Skeletal muscle satellite cell (primary cell): ENCODE measurements around the gene SDK1.
"Not testable (repeated sequence)": the region's sequence is repeated elsewhere in the genome, so short reads cannot be mapped to it uniquely, and the experiment has no call there.

Experiments used
- H3K27me3 ChIP-seq: 2 replicates; pipeline ENCODE4 v1.7.0; 2013; ENCODE audit warnings: low read length; ENCODE audit not compliant: control insufficient read depth, insufficient read depth
- H3K36me3 ChIP-seq: 2 replicates; pipeline ENCODE4 v1.7.0; 2013; ENCODE audit warnings: mild to moderate bottlenecking, control low read depth, low read length; ENCODE audit not compliant: insufficient read depth
- H3K4me1 ChIP-seq: 2 replicates; pipeline ENCODE4 v1.7.0; 2013; ENCODE audit warnings: low read length; ENCODE audit not compliant: control insufficient read depth, insufficient read depth
- H3K4me2 ChIP-seq: 2 replicates; pipeline ENCODE4 v1.7.0; 2013; ENCODE audit warnings: mild to moderate bottlenecking, low read length
- H3K4me3 ChIP-seq: 2 replicates; pipeline ENCODE4 v1.7.0; 2013; ENCODE audit warnings: low read length
- H3K9ac ChIP-seq: 2 replicates; pipeline ENCODE4 v1.7.0; 2013; ENCODE audit warnings: mild to moderate bottlenecking, low read depth, low read length, moderate library complexity
- H3K9me3 ChIP-seq: replicated peaks from 2 replicates; pipeline ENCODE4 v1.7.0; 2013; ENCODE audit warnings: mild to moderate bottlenecking, control low read depth, low read length

Gene SDK1

DNA sequence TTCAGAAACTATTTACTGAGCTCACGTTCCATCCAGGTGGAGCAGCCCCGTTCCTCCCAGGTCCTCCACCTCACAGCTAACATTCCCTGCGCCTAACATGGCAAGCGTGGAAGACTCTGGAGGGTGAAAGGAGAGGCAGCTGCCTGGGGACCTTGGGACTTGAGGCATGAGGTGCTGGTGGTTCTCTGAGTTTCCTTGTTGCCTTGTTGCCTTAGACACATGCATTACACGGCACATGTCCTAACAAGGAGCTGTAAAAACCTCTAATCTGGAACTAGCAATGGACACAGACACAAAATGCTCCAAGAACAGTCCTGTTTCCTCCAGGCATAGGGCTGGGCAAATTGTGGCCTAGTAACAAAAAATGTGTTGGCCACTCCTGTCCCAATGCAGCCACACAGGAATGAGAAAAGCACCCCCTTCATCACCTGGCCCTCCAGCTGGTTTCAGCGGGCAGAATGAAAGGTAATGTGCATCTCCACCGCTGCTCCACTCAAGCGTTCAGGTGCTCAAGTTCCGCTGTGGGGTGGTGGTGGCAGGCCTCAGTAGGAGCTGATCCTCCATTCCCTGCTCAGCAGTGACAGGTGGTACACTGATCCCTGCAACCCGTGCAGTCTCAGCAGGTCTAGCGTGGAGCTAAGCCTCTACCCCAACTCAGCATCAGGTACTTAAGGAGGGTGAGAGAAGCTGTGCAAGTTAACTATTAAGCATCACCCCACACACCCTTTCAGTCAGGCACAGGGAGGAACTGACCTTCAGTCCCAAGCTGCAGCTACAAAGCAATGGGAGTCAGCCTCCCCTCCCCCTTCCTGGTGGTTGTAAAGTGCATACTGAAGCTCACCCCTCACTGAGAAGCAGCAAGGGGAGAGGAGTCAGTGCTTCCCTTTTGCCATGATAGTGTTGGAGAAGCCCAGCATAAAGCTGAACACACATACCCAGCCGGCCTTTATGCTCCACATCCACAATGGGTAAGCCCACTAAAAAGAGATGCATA, 382.8 kb downstream of the SDK1 start:
- H3K4me1 ChIP-seq: no peaks in the 10 kb centered on the region
- H3K9ac ChIP-seq: no peak overlapping the region
- no peaks in the 10 kb centered on the region for H3K9me3 ChIP-seq
- no peaks in the 10 kb centered on the region for H3K27me3 ChIP-seq
- no peak overlapping the region for H3K4me2 ChIP-seq
- H3K4me3 ChIP-seq: no peak overlapping the region
- H3K36me3 ChIP-seq: no peaks in the 10 kb centered on the region

DNA sequence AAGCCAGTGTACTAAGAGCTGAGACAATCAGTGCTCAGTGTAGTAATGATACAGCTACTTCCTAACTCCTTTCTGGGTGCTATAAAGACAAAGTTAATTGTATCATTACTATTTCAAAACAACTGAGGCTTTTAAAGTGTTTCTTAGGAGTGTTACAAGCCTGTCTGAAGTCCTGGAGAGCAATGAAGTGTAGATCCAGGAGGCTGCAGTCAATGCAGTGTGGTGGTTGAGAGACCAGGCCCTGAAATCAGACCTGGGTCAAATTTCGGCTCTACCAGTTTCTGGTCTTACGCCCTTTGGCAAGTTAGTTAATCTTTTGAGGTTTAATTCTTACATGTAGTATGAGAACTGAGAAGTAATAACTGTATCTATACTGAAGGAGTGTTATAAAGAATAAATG, 387.0 kb downstream of the SDK1 start:
- no peaks in the 10 kb centered on the region for H3K36me3 ChIP-seq
- no peak overlapping the region for H3K9ac ChIP-seq
- no peaks in the 10 kb centered on the region for H3K9me3 ChIP-seq
- no peaks in the 10 kb centered on the region for H3K4me1 ChIP-seq
- H3K4me2 ChIP-seq: no peak overlapping the region
- H3K4me3 ChIP-seq: no peak overlapping the region
- H3K27me3 ChIP-seq: no peaks in the 10 kb centered on the region

DNA sequence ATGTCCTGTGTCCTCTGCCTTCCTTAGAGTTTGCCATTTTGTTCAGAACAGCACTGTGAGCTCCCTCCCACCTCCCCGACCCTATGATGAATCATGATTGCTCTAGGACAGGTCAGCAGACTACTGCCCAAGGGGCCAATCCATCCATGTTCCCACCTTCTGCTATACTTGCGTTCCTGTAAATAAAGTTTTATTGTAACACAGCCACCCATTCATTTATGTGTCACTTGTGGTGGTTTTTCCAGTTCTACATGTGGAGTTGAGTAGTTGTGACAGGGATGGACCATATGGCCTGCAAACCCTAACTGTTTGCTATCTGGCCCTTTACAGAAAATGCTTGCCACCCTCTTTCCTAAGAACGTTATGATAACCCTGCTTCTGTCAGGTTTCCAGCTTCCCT, 387.8 kb downstream of the SDK1 start:
- Histone ChIP-seq H3K4me2 (no peak overlapping the region), H3K27me3 (no peaks in the 10 kb centered on the region), H3K9me3 (no peaks in the 10 kb centered on the region), H3K36me3 (no peaks in the 10 kb centered on the region), H3K9ac (no peak overlapping the region), H3K4me1 (no peaks in the 10 kb centered on the region), H3K4me3 (no peak overlapping the region)

DNA sequence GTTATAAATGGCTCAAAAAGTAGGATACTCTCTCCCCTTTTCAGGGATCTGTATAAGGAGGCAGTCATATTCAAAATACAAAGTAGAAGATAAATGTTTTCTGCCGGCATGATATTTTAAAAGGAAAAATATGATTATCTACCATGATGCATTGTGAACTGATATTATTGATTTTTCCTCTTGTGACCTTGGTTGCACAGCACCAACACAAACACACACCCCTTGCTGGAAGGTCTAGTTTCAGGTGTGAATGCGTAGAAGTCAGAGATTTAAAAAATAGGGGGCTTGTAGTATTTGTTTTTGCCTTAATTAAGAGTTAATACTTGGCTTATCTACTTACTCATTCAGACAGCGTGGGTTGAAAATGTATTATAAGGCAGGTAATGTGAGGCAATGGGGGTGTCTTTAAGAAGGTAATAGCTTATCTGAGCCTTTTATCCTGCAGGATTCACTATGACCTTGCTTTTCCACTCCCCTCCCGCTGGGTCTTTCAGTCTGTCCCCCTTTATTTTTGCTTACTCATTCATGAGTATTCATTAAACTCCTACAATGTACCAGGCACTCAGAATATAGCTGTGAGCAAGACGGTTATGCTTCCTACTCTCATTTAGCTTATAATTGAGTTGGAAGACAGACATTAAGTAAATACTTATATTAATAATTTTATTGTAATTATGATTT, 390.6 kb downstream of the SDK1 start:
- Histone ChIP-seq H3K9me3 (no peaks in the 10 kb centered on the region), H3K4me2 (no peak overlapping the region), H3K9ac (no peak overlapping the region), H3K4me3 (no peak overlapping the region), H3K27me3 (no peaks in the 10 kb centered on the region), H3K4me1 (no peaks in the 10 kb centered on the region), H3K36me3 (no peaks in the 10 kb centered on the region)

DNA sequence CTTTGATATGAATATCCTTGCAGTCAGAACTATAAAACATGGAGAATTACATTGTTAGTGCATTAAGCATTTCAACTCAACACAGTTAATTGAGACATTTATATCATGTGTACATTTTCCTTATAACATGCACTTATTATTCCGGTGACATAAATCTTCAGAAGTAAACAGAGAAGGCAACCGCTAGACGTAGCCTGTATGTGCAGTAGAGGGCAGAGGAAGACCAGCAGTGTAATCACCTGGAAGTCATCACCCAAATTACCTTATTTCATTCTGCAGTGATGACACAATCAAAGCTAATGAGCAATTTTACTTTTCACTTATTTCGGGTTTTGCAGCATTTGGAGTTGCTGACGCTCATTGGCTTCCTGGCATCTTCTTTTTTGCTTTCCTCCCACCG, 394.6 kb downstream of the SDK1 start:
- no peak overlapping the region for H3K4me3 ChIP-seq

DNA sequence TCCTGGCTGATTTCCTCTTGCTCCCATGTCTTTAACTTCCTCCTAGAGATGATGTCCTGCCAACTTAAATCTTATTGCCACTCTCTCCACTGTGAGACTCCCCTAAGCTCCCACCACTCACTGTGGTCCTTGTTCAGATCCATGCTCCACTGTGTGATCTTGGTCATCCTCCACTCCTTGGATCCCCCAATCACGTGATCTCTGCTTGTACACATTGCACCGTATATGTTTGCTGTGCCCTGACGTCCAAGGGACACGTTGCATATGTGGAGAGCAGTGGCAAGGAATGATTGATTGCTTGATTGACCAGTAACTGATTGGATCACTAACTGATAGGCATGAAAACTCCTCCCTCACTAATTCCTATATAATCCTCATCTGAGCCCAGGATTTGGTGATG, 395.1 kb downstream of the SDK1 start:
- no peak overlapping the region for H3K9ac ChIP-seq
- no peaks in the 10 kb centered on the region for H3K36me3 ChIP-seq
- no peaks in the 10 kb centered on the region for H3K27me3 ChIP-seq
- no peak overlapping the region for H3K4me3 ChIP-seq
- no peak overlapping the region for H3K4me2 ChIP-seq
- H3K9me3 ChIP-seq: no peaks in the 10 kb centered on the region
- no peaks in the 10 kb centered on the region for H3K4me1 ChIP-seq

More for the DNA sequence above, 394.6 kb downstream of the SDK1 start:
- no peaks in the 10 kb centered on the region for H3K9me3 ChIP-seq
- no peaks in the 10 kb centered on the region for H3K27me3 ChIP-seq
- H3K36me3 ChIP-seq: no peaks in the 10 kb centered on the region
- no peak overlapping the region for H3K4me2 ChIP-seq
- no peak overlapping the region for H3K9ac ChIP-seq
- H3K4me1 ChIP-seq: no peaks in the 10 kb centered on the region

DNA sequence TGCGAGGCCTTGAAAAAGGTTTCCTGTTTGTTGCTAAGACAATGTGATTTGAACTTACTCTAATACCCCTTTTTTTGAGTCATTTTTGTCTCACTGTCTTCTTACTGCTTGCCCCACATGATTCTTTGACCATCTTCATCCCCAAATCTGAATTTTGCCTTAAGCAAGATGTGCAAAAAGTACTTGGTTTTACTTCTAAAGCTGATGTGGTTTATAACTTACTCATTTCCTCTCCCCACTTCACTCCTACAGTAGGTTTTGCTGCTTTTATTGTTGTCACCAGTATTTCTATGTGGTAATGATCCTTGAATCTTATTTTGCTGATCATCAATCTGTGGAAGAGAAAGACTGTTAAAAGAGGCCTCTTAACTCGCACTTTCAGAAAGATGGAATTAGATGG, 396.4 kb downstream of the SDK1 start:
- Histone ChIP-seq H3K4me1 (no peaks in the 10 kb centered on the region), H3K9ac (no peak overlapping the region), H3K4me3 (no peak overlapping the region)

DNA sequence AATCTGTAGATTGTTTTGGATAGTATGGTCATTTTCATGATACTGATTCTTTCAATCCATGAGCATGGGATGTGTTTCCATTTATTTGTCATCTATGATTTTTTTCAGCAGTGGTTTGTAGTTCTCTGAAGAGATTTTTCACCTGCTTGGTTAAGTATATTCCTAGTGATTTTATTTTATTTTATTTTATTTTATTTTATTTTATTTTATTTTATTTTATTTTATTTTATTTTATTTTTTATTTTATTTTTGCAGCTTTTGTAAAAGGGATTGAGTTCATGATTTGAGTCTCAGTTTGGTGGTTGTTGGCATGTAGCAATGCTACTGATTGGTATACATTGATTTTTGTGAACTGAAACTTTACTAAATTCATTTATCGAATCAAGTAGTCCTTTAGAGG, 404.2 kb downstream of the SDK1 start:
- Histone ChIP-seq H3K9ac (no peak overlapping the region), H3K4me2 (no peak overlapping the region), H3K4me3 (no peak overlapping the region), H3K4me1 (no peaks in the 10 kb centered on the region), H3K36me3 (no peaks in the 10 kb centered on the region), H3K27me3 (no peaks in the 10 kb centered on the region), H3K9me3 (peaks cover 5% of the 10 kb centered on the region)

More for the DNA sequence above, 396.4 kb downstream of the SDK1 start:
- Histone ChIP-seq H3K27me3 (no peaks in the 10 kb centered on the region), H3K36me3 (no peaks in the 10 kb centered on the region), H3K9me3 (no peaks in the 10 kb centered on the region), H3K4me2 (no peak overlapping the region)

DNA sequence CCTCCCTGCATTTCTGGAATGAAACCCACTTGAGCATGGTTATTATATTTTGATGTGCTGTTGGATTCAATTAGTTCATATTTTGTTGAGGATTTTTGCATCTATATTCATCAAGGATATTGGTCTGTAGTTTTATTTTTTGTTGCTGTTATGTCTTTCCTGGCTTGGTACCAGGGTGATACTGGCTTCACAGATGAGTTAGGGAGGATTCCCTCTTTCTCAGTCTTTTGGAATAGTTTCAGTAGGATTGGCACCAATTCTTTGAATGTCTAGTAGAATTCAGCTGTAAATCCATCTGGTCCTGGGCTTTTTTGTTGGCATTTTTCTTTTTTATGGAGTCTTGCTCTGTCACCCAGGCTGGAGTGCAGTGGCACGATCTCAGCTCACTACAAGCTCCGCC, 405.0 kb downstream of the SDK1 start:
- H3K4me3 ChIP-seq, H3K27me3 ChIP-seq, H3K4me2 ChIP-seq, H3K9me3 ChIP-seq, H3K9ac ChIP-seq, H3K36me3 ChIP-seq, H3K4me1 ChIP-seq: not testable (repeated sequence)

DNA sequence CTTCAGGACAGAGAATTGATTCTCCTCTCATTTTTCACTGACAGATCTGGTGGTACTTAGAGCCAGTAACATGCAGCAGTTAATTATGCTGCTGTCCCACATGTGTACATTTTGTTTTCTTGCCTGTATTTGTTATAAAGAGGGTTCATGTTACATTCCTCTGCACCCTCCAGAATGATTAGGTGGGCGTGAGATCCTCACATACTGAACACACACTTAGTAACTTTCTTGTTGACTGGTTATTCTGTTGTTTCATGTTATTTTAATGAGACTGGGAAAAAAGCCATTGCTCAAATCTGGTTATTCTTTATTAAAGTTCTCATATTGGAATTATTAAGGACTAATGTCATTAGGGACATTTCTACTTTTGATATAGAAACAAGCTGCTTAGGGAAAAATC, 409.1 kb downstream of the SDK1 start:
- Histone ChIP-seq H3K9me3 (peaks cover under 1% of the 10 kb centered on the region), H3K4me2 (no peak overlapping the region), H3K9ac (no peak overlapping the region), H3K4me3 (no peak overlapping the region), H3K4me1 (no peaks in the 10 kb centered on the region), H3K36me3 (no peaks in the 10 kb centered on the region), H3K27me3 (no peaks in the 10 kb centered on the region)

DNA sequence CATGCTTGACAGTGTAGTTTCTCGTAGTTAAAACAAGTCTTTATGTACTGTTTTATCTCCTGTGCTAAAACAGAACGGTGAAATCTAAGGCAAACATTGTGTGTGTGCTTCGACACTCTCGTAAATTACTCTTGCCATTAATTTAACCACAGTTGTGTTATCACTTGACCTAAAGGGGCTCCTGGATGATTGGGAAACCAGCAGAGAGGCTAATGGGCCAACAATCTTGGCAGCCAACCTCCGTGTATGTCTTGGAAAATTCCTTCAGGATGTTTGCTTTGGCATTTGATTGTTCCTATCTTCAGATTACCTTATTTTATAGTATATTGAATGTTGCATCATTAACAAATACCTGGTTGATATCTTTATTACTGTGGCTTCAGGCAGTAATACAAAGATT, 409.5 kb downstream of the SDK1 start:
- no peaks in the 10 kb centered on the region for H3K9me3 ChIP-seq
- no peak overlapping the region for H3K4me3 ChIP-seq
- no peaks in the 10 kb centered on the region for H3K36me3 ChIP-seq
- H3K9ac ChIP-seq: no peak overlapping the region
- H3K4me2 ChIP-seq: no peak overlapping the region
- H3K27me3 ChIP-seq: no peaks in the 10 kb centered on the region
- no peaks in the 10 kb centered on the region for H3K4me1 ChIP-seq
